SK-N-SH (cell line): ENCODE data around the gene ARHGAP10. TPM values are rescaled to one million over a fixed set of nuclear protein-coding genes. Genes with fewer than 3 reads are reported as not detected.
A peak's percentile ranks its signal among the peaks of the same experiment; 100 is the strongest.

Source experiments
- CTCF ChIA-PET: fragments of 300-600, 350-600 bp; formaldehyde crosslinking; extraction: SDS; loops from one replicate; lab custom pipeline; 2021; lab: Yijun Ruan, JAX
- POLR2A ChIA-PET: fragments of 350-600 bp; sonication (Branson Sonifier 250); formaldehyde crosslinking; extraction: SDS; loops from one replicate; lab custom pipeline; 2020; ENCODE audit warnings: antibody characterized with exemption, inconsistent platforms; lab: Yijun Ruan, JAX
- DNase-seq: peaks from one replicate; pipeline ENCODE4 v3.0.0; 2012
- H2AFZ ChIP-seq: fragments of 200-600 bp; sonication (generic); 2 replicates; pipeline ENCODE4 v1.8.1; 2016; ENCODE audit warnings: antibody characterized with exemption, mild to moderate bottlenecking, low read depth
- H3F3A ChIP-seq: fragments of 200-600 bp; sonication (generic); replicated peaks from 2 replicates; pipeline ENCODE3; 2016; ENCODE audit warnings: antibody characterized with exemption, mild to moderate bottlenecking; ENCODE audit not compliant: insufficient read depth
- H3K27ac ChIP-seq, 2 experiments: fragments of 200-500 bp in 1 of 2; fragments of 200-600 bp in 1 of 2; sonication (Bioruptor generic) in 1 of 2; sonication (generic), shearing (Covaris generic) in 1 of 2; 2 replicates each; pipeline versions ENCODE4 v1.5.1 to v1.6.1; 2014 to 2016; ENCODE audit warnings: low read depth in 2 of 2, inconsistent platforms in 1 of 2, low read length in 1 of 2, mild to moderate bottlenecking in 1 of 2, mixed read lengths in 1 of 2
- H3K27me3 ChIP-seq: fragments of 200-600 bp; sonication (generic), shearing (Covaris generic); 2 replicates; pipeline ENCODE4 v1.6.1; 2016; ENCODE audit warnings: mixed run types; ENCODE audit not compliant: insufficient read depth
- H3K36me3 ChIP-seq, 2 experiments: fragments of 200-500 bp in 1 of 2; fragments of 200-600 bp in 1 of 2; sonication (Bioruptor generic) in 1 of 2; sonication (generic) in 1 of 2; replicated peaks in 1 of 2; 2 replicates each; pipeline versions ENCODE3 to v1.5.1; 2014 to 2016; ENCODE audit warnings: low read length in 1 of 2, mild to moderate bottlenecking in 1 of 2; ENCODE audit not compliant: insufficient read depth in 2 of 2, control insufficient read depth in 1 of 2
- H3K4me1 ChIP-seq, 2 experiments: fragments of 200-500 bp in 1 of 2; fragments of 200-600 bp in 1 of 2; sonication (Bioruptor generic) in 1 of 2; sonication (generic), shearing (Covaris generic) in 1 of 2; 2 replicates each; pipeline versions ENCODE4 v1.5.1 to v1.6.1; 2014 to 2016; ENCODE audit warnings: low read depth in 1 of 2, low read length in 1 of 2, mixed run types in 1 of 2; ENCODE audit not compliant: insufficient read depth in 2 of 2, control insufficient read depth in 1 of 2
- H3K4me2 ChIP-seq: fragments of 200-600 bp; sonication (generic), shearing (Covaris generic); 2 replicates; pipeline ENCODE4 v1.6.1; 2017; ENCODE audit warnings: mixed run types
- H3K4me3 ChIP-seq, 2 experiments: fragments of 200-500 bp in 1 of 2; fragments of 200-600 bp in 1 of 2; sonication (Bioruptor generic) in 1 of 2; sonication (generic), shearing (Covaris generic) in 1 of 2; 2 replicates each; pipeline versions ENCODE4 v1.5.1 to v1.8.1; 2014 to 2016; ENCODE audit warnings: low read depth in 2 of 2, inconsistent platforms in 1 of 2, low read length in 1 of 2, mild to moderate bottlenecking in 1 of 2, mixed read lengths in 1 of 2, moderate library complexity in 1 of 2
- H3K79me2 ChIP-seq: fragments of 200-600 bp; sonication (generic); 2 replicates; pipeline ENCODE4 v1.8.1; 2017; ENCODE audit warnings: mild to moderate bottlenecking; ENCODE audit not compliant: insufficient read depth
- H3K9ac ChIP-seq: fragments of 200-600 bp; sonication (generic); 2 replicates; pipeline ENCODE4 v1.6.1; 2017; ENCODE audit warnings: mixed run types
- H3K9me2 ChIP-seq: fragments of 200-600 bp; sonication (generic); 2 replicates; pipeline ENCODE4 v1.6.1; 2017; ENCODE audit warnings: mixed run types
- H3K9me3 ChIP-seq: fragments of 200-600 bp; sonication (generic); 2 replicates; pipeline ENCODE4 v1.6.1; 2017; ENCODE audit warnings: mixed run types, mild to moderate bottlenecking, moderate library complexity
- H4K20me1 ChIP-seq: fragments of 200-600 bp; sonication (generic); 2 replicates; pipeline ENCODE4 v1.6.1; 2017; ENCODE audit warnings: mild to moderate bottlenecking, mixed run types; ENCODE audit not compliant: insufficient read depth
- CHD2 ChIP-seq: fragments of 150-350 bp; IDR thresholded peaks from 2 replicates; pipeline ENCODE4 v1.6.1; 2018; ENCODE audit warnings: low read length; ENCODE audit not compliant: partially characterized antibody
- CTCF ChIP-seq: fragments of 200-600 bp; sonication (generic); IDR thresholded peaks from 2 replicates; pipeline ENCODE4 v1.6.1; 2017; ENCODE audit warnings: antibody characterized with exemption, mild to moderate bottlenecking, moderate library complexity
- ELF1 ChIP-seq: IDR thresholded peaks from 2 replicates; pipeline ENCODE4 v1.4.0; 2012
- EP300 ChIP-seq, 2 experiments: IDR thresholded peaks; 2 replicates each; pipeline versions ENCODE4 v1.4.0 to v1.6.1; 2012; ENCODE audit warnings: borderline replicate concordance in 1 of 2, low read depth in 1 of 2, low read length in 1 of 2
- GABPA ChIP-seq: IDR thresholded peaks from 2 replicates; pipeline ENCODE4 v1.4.0; 2012; ENCODE audit warnings: low read depth, mild to moderate bottlenecking
- GATA2 ChIP-seq: sonication (generic); formaldehyde crosslinking; IDR thresholded peaks from 2 replicates; pipeline ENCODE4 v1.5.0; 2020; ENCODE audit warnings: mild to moderate bottlenecking, missing genetic modification reagents
- POLR2AphosphoS5 ChIP-seq: IDR thresholded peaks from 2 replicates; pipeline ENCODE4 v1.6.1; 2012; ENCODE audit warnings: low read depth, low read length
- RAD21 ChIP-seq: IDR thresholded peaks from 2 replicates; pipeline ENCODE4 v1.6.1; 2012; ENCODE audit warnings: mild to moderate bottlenecking, low read length
- RCOR1 ChIP-seq: fragments of 150-350 bp; IDR thresholded peaks from 2 replicates; pipeline ENCODE4 v1.6.1; 2017; ENCODE audit warnings: antibody characterized with exemption, low read length
- SMC3 ChIP-seq: IDR thresholded peaks from 2 replicates; pipeline ENCODE4 v1.6.1; 2012; ENCODE audit warnings: low read depth, low read length, improper control_type of control experiment
- TCF12 ChIP-seq: IDR thresholded peaks from 2 replicates; pipeline ENCODE4 v1.4.0; 2012
- USF1 ChIP-seq: IDR thresholded peaks from 2 replicates; pipeline ENCODE4 v1.4.0; 2012; ENCODE audit warnings: low read depth, borderline replicate concordance
- ZBTB33 ChIP-seq: IDR thresholded peaks from 2 replicates; pipeline ENCODE4 v1.4.0; 2012; ENCODE audit warnings: low read depth, borderline replicate concordance
- WGBS: methylation state at CpG from one replicate; pipeline ENCODE4 v1.1.6; 2017; ENCODE audit warnings: low lambda C conversion rate; 5-methylcytosine and 5-hydroxymethylcytosine counted together
- polyA plus RNA-seq, 3 experiments: library from polyadenylated mRNA; depleted of rRNA; stranded (reverse); fragments of >200 nt; gene quantifications; 2 replicates each; pipeline ENCODE4 v1.2.3, GENCODE V29; 2012

ARHGAP10 gene
- polyA plus RNA-seq, 1 of the 3 experiments (the other 2 are of a cell fraction), result 15.1 TPM

GRCh38 chr4:147704846-147705245, 27.0 kb upstream of the ARHGAP10 start:
- Histone ChIP-seq H3K27ac (no peak overlapping the region), H3K4me3 (no peak overlapping the region), H2AFZ (no peak overlapping the region), H3F3A (no peaks in the 10 kb centered on the region), H3K27me3 (no peaks in the 10 kb centered on the region), H3K9me2 (no peaks in the 10 kb centered on the region), H4K20me1 (no peaks in the 10 kb centered on the region), H3K9me3 (peaks cover 8% of the 10 kb centered on the region; the same call in 1 of the 2 replicates), H3K36me3 (no peaks in the 10 kb centered on the region), H3K4me2 (no peak overlapping the region), H3K4me1 (no peaks in the 10 kb centered on the region; a peak in 1 of 4 replicates), H3K9ac (no peak overlapping the region), H3K79me2 (no peaks in the 10 kb centered on the region)
- POLR2A ChIA-PET, result no interaction called here
- WGBS, result 83% methylated on average over 1 of the region's 1 CpG
- TF ChIP-seq ZBTB33 (no peak), GATA2 (CRISPR knock-in tag) (no peak), TCF12 (no peak), SMC3 (no peak), POLR2AphosphoS5 (no peak), EP300 (IDR thresholded peaks at IDR 0.05; ENCODE audit: borderline replicate concordance in 1 of 2, low read depth in 1 of 2, low read length in 1 of 2) (no peak), RCOR1 (no peak), GABPA (no peak), CHD2 (no peak)
- CTCF ChIA-PET, result interaction anchor here (1.2 kb wide), 1 partner anchor 158 kb away, joined by 3 read pairs; no protein-coding TSS in a partner anchor
- no peak for DNase-seq

DNA sequence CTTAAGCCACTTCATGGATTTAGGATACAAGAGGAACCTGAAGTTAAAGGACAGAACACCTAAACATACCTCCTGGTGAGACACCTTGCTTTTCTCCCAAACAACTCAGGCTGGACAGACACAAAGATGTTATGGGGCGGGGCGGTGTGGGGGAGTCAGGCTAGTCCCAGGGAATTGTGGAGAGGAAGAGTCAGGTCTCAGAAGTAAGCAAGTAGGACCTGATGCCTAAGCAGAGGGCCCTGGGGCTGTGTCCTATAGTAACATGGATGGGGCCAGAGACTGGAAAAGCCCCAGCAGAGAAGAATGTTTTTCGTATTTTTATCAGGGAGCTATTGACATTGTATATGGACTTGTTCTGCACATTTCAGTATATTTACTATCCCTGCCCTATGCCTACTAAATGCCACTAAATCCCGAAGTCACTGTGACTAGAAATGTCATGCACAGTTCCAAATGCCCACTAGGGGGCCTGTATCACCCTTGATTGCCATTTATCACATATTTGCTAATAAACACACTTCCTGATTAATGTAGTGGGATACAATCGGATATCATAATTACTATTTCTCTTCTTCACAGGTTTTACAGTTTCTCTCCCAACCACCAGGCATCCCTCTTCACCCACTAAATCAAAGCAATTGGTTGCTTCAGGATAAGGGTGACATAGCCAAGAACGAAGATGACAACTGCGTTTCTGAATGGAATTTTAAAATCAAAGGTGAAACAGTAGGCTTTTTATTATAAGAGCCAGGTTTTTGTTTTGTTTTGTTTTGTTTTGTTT, 23.8 kb upstream of the ARHGAP10 start:
- Histone ChIP-seq H3K9me2 (no peaks in the 10 kb centered on the region), H3K9me3 (no peaks in the 10 kb centered on the region), H3F3A (no peaks in the 10 kb centered on the region), H3K36me3 (no peaks in the 10 kb centered on the region), H3K27me3 (no peaks in the 10 kb centered on the region), H3K4me2 (no peak overlapping the region), H4K20me1 (no peaks in the 10 kb centered on the region), H3K4me3 (no peak overlapping the region; a peak in 1 of 4 replicates), H3K9ac (no peak overlapping the region), H3K79me2 (no peaks in the 10 kb centered on the region), H3K4me1 (no peaks in the 10 kb centered on the region; a peak in 1 of 4 replicates), H2AFZ (no peak overlapping the region; the same call in 1 of the 2 replicates), H3K27ac (no peak overlapping the region; a peak in 1 of 4 replicates)
- CTCF ChIA-PET, result interaction anchor here (0.6 to 8.0 kb wide), 30 partner anchors 8 to 602 kb away, joined by 3 to 182 read pairs (median 3); partner anchors contain the start of genes PRMT9 and TMEM184C
- DNase-seq, result peak; percentile 57
- POLR2A ChIA-PET, result no interaction called here
- 33% methylated on average over 7 of the region's 7 CpGs for WGBS
- TF ChIP-seq CTCF (peak; percentile 98), ELF1 (peak; percentile 35; the same call in 1 of the 2 replicates), SMC3 (peak; percentile 93), RAD21 (peak; percentile 85), USF1 (no peak)
